GM12891 (cell line): ENCODE data around the gene ARHGAP40.

ENCODE experiments used
- DNase-seq: peaks from one replicate; pipeline ENCODE4 v3.0.0; 2011; ENCODE audit warnings: low spot score; ENCODE audit not compliant: insufficient read length
- FAIRE-seq: peaks from 2 replicates; lab custom pipeline; 2011; peaks lifted over from hg19 to GRCh38; lab: Jason Lieb, UNC
- PAX5 ChIP-seq: IDR thresholded peaks from 2 replicates; pipeline ENCODE4 v1.6.1; 2011; ENCODE audit warnings: low read length, moderate library complexity, mild to moderate bottlenecking; ENCODE audit not compliant: insufficient read depth, severe bottlenecking
- POLR2A ChIP-seq: IDR thresholded peaks from 2 replicates; pipeline ENCODE4 v1.6.1; 2011; ENCODE audit warnings: low read depth, low read length, control low read depth
- POLR2AphosphoS5 ChIP-seq: IDR thresholded peaks from 2 replicates; pipeline ENCODE4 v1.6.1; 2011; ENCODE audit warnings: low read depth, low read length, control low read depth
- POU2F2 ChIP-seq: IDR thresholded peaks from 2 replicates; pipeline ENCODE4 v1.6.1; 2011; ENCODE audit warnings: low read depth, mild to moderate bottlenecking, control low read depth, low read length, moderate library complexity
- SPI1 ChIP-seq: IDR thresholded peaks from 2 replicates; pipeline ENCODE4 v1.6.1; 2011; ENCODE audit warnings: low read depth, low read length, control low read depth
- TAF1 ChIP-seq: IDR thresholded peaks from 2 replicates; pipeline ENCODE4 v1.6.1; 2011; ENCODE audit warnings: low read depth, low read length, control low read depth

Gene ARHGAP40

DNA sequence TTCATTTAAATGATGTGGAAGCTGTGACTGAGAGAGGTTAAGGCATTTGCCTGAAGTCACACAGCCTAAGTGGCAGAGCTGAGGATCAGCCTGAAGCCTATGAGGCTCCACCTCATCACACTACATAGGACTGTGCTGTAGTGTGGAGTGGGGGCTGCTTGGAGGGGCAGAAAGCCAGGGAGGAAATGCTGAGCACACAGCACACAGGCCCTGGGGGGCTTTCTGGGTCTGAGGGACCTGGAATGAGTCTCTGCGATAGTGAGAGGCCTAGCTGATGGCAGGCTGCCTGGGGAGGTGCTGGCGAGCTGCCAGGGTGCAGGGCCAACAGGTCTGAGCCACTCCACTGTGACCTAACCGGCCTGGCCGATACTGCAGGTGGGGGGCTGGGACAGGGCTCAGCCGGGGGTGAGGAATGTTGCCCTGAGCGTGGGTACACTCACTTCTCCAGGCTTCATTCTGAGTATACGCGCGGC lies 2.2 kb upstream of the ARHGAP40 start:
- TF ChIP-seq PAX5 = no peak
- no peak for TF ChIP-seq POLR2AphosphoS5
- TF ChIP-seq POLR2A = no peak
- TF ChIP-seq SPI1 = no peak
- TF ChIP-seq POU2F2 = no peak
- no peak for FAIRE-seq
- DNase-seq = no peak

GRCh38 chr20:38600057-38600456 lies 1.6 kb upstream of the ARHGAP40 start:
- no peak for FAIRE-seq
- TF ChIP-seq PAX5 (no peak), SPI1 (no peak), TAF1 (no peak), POU2F2 (no peak), POLR2A (no peak), POLR2AphosphoS5 (no peak)
- DNase-seq = no peak

DNA sequence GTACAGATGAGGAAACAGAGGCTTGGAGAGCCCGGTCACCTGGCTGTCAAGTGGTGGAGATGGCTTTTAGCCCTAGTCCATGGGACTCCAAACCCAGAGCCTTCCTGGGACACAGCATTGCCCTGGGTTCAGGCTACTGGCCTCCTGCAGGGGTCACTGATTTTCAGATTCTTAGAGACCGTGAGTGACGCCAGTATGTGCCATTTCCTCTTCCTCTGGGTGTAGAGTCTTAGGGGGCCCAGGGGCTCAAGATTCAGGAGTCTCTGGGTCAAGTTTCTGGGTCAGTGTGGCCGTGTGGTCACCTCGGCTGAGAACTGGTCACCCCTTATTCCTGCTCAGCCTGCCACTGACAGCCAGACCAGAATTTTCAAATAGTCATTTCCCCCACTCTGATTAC lies 574 bp downstream of the ARHGAP40 start:
- no peak for FAIRE-seq
- no peak for TF ChIP-seq PAX5
- no peak for TF ChIP-seq SPI1
- TF ChIP-seq POU2F2 = no peak
- TF ChIP-seq TAF1 = no peak
- TF ChIP-seq POLR2AphosphoS5 = no peak
- TF ChIP-seq POLR2A = no peak
- no peak for DNase-seq

DNA sequence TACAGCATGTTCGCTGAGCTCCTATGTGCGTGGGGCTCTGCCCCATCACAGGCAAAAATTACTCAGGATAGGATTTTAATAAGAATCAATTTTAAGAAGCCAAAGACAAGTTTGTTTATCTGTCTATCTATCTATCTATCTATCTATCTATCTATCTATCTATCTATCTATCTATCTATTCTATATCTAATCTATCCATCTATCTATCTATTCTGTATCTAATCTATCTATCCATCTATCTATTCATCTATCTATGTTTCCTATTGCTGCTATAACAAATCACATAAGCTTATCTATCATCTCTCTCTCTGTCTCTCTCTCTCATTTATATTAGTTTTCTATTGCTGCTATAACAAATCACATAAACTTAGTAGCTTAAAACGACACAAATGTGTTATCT lies 1.7 kb downstream of the ARHGAP40 start:
- no peak for TF ChIP-seq SPI1
- TF ChIP-seq TAF1 = no peak
- TF ChIP-seq POU2F2 = no peak
- no peak for TF ChIP-seq POLR2A
- no peak for TF ChIP-seq PAX5
- TF ChIP-seq POLR2AphosphoS5 = no peak
- FAIRE-seq (no peak), DNase-seq (no peak)

DNA sequence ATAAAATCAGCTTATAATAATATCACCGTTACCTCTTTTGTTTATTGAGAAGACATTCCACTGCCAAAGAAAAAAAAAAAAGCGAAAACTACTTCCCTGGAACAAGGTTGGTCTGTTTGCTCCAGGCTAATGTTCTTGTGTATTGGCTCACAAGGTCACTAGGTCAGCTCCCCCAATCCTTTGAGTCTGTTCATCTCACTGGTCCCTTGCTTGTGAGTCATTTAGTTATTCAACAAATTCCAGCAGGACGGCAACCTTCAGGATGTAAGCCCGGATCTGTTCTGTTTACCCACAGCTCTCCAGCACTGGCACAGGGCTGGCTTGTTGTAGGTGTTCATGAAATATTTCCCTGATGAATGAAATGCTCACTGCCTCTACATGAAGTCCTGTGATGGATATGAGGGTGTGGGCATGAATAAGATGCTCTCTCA lies 3.3 kb downstream of the ARHGAP40 start:
- DNase-seq (no peak), FAIRE-seq (no peak)
- TF ChIP-seq PAX5 (no peak), POU2F2 (no peak), SPI1 (no peak)

DNA sequence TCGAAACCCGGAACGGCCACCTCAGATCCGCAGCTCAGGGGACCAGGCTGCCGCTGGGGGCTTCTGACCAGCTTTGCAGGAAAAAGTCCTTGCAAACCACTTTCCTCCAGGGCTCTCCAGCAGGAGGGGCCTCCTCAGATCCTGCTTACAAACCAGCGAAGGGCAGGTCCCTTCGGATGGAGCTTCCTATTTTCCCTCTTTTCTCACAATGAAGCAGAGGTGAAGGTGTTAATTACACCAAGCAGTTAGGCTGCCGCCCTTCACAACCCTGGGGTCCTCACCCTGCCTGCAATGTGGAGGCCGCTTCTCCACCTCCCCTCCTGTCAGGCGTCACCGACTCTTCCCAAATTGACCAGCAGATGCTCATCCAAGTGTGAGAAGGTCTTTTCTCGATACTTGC lies 5.7 kb downstream of the ARHGAP40 start:
- DNase-seq (no peak), FAIRE-seq (no peak)
- TF ChIP-seq POLR2AphosphoS5 = no peak
- no peak for TF ChIP-seq PAX5
- no peak for TF ChIP-seq POLR2A
- no peak for TF ChIP-seq TAF1
- no peak for TF ChIP-seq SPI1
- no peak for TF ChIP-seq POU2F2

DNA sequence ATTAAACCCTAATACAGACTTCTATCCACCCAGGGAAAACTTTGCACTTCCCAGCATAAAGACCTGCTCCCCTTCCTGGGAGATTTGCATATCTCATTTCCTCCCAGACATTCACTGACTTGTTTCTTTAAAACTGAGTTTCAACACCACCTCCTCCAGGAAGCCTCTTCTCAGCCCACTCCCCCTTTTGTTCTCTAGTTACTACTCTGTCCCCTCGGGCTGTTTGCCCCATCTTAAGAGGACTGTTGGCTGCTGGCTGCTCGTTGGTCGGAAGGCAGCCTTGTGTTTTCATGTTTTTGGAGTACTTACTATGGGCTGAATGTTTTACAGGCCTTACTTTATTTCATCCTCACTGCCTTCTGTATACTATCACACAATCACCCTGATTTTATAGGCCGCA lies 6.6 kb downstream of the ARHGAP40 start:
- FAIRE-seq (no peak), DNase-seq (no peak)
- no peak for TF ChIP-seq POU2F2
- no peak for TF ChIP-seq POLR2AphosphoS5
- TF ChIP-seq PAX5 = no peak
- no peak for TF ChIP-seq POLR2A
- no peak for TF ChIP-seq SPI1
- no peak for TF ChIP-seq TAF1

DNA sequence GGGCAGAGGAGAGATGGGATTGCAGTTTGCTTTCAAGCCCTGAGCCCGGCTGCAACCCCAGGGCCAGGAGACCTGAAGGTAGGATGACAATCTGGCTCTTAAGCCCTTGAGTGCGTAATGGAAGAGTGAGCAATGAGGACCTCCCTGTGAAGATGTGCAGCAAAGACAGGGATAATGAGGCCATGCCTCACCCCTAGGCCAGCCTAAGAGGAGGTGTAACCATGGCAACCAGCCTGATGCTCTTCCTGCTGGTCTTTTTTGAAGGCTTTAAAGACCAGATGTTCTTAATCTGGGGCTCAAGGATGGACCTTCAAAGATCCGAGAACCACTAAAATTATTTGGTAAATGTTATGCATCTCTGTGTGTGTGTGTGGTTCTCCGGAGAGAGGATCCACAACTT lies 8.2 kb downstream of the ARHGAP40 start:
- TF ChIP-seq POU2F2 (no peak), TAF1 (no peak), POLR2AphosphoS5 (no peak)
- FAIRE-seq (no peak), DNase-seq (no peak)

GRCh38 chr20:38610521-38610920 lies 8.9 kb downstream of the ARHGAP40 start:
- DNase-seq = no peak
- TF ChIP-seq TAF1 (no peak), SPI1 (no peak)
- FAIRE-seq = no peak

GRCh38 chr20:38612751-38613515 lies 11.3 kb downstream of the ARHGAP40 start:
- no peak for DNase-seq
- FAIRE-seq = no peak
- TF ChIP-seq POU2F2 = no peak
- no peak for TF ChIP-seq PAX5
- TF ChIP-seq POLR2AphosphoS5 = no peak
- TF ChIP-seq SPI1 = no peak
- no peak for TF ChIP-seq POLR2A
